ENCODE results near the gene RPS27A. TPM values are rescaled to one million over a fixed set of nuclear protein-coding genes. Genes with fewer than 3 reads are reported as not detected.

The RPS27A gene
- polyA plus RNA-seq, 1 donor from 2014 or later = 1,842 TPM

DNA sequence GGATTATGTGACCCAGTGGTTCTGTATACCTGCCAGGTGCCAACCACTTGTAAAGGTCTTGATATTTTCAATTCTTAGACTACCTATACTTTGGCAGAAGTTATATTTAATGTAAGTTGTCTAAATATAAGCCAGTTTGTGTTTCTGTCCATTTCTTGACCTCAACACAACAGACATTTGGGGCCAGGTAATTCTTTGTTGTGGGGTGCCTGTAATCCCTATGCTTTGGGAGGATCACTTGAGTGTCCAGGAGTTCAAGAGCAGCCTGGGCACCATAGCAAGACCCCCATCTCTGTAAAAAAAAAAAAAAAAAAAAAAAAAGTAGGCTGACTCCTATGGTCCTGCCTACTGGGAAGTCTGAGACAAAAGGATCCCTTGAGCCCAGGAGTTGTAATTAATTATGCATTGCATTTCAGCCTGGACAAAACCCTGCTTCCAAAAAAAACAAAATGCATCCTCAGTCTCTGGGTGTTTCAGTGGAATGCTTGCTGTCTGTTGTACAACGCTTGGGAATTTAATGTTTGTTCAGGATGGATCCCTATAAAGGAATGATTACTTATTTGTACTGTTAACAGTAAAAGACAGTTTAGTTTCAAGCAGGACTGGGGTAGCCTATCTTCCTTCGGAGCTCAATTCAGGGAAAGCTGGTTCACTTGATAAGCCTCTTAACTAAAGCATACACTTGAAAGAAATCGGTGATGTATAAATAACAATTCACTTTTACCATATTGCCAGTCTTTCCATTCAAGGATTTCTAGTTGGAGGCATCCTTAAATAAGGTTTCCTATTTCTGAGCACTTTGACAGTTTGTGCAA is 3.4 kb downstream of the RPS27A start:
- no peak overlapping the region for H3K27ac ChIP-seq (ENCODE audit: low read length)
- no peaks in the 10 kb centered on the region for H3K27me3 ChIP-seq (ENCODE audit: insufficient read depth, low read depth, low read length)
- no peak overlapping the region for H3K4me3 ChIP-seq (ENCODE audit: low read length)

DNA sequence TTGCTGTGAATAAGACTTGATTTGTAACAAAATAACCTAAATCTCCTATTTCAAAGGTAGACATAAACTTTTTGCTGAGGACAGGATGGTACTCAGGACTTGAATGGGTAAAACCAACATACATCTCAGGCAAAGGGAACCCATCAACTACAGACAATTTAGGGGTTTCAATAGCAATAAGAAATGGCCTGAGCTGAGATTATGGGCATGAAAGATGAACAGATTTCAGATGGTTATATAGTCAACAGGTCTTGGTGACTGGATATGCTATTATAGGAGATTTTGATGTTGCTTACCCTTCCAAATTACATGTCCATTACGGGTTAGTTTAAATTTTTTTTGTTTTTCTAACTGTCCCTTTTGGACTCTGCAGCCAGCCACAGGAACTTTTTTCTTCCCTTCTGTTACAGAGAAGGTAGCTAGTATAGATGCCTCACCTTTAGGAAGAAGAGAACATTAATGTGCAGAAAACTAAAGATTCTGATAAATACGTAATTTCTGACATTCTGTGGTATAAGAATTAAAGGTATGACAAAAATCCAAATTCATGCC is 4.6 kb downstream of the RPS27A start:
- Histone ChIP-seq H3F3A (ENCODE audit: insufficient read depth, low read length, poor library complexity, severe bottlenecking) (no peaks in the 10 kb centered on the region), H3K79me2 (replicated peaks; ENCODE audit: insufficient read depth, low read length) (peaks cover 16% of the 10 kb centered on the region), H4K20me1 (ENCODE audit: insufficient read depth) (no peaks in the 10 kb centered on the region), H3K27me3 (ENCODE audit: insufficient read depth, low read depth, low read length) (no peaks in the 10 kb centered on the region), H3K27ac (ENCODE audit: low read length) (no peak overlapping the region), H3K36me3 (ENCODE audit: insufficient read depth, low read length) (peaks cover 14% of the 10 kb centered on the region), H3K9ac (ENCODE audit: low read length) (no peak overlapping the region), H3K4me3 (ENCODE audit: low read length) (no peak overlapping the region), H2AFZ (ENCODE audit: low read depth, low read length) (no peak overlapping the region), H3K4me2 (ENCODE audit: low read length) (no peak overlapping the region), H3K9me3 (ENCODE audit: low read length) (no peaks in the 10 kb centered on the region), H3K9me2 (ENCODE audit: insufficient read depth, low read length) (no peaks in the 10 kb centered on the region)
- TF ChIP-seq SMC3 (conservative IDR thresholded peaks at IDR 0.05; ENCODE audit: poor library complexity) (no peak), EZH2 (IDR thresholded peaks at IDR 0.05; ENCODE audit: borderline replicate concordance, insufficient read depth, low read length, poor library complexity, severe bottlenecking) (no peak)

More for the DNA sequence above, 3.4 kb downstream of the RPS27A start:
- H3K9me3 ChIP-seq (ENCODE audit: low read length) = no peaks in the 10 kb centered on the region
- H3K4me2 ChIP-seq (ENCODE audit: low read length) = no peak overlapping the region
- H3F3A ChIP-seq (ENCODE audit: insufficient read depth, low read length, poor library complexity, severe bottlenecking) = no peaks in the 10 kb centered on the region
- no peak for TF ChIP-seq MXI1 (conservative IDR thresholded peaks at IDR 0.05; ENCODE audit: poor library complexity, severe bottlenecking)
- no peak for TF ChIP-seq EP300 (conservative IDR thresholded peaks at IDR 0.05; ENCODE audit: poor library complexity, severe bottlenecking)
- no peak for TF ChIP-seq POLR2AphosphoS5 (IDR thresholded peaks at IDR 0.05)
- no peak for TF ChIP-seq RAD21 (conservative IDR thresholded peaks at IDR 0.05)
- no peak for TF ChIP-seq EZH2 (IDR thresholded peaks at IDR 0.05; ENCODE audit: borderline replicate concordance, insufficient read depth, low read length, poor library complexity, severe bottlenecking)
- TF ChIP-seq, protein P1, sequence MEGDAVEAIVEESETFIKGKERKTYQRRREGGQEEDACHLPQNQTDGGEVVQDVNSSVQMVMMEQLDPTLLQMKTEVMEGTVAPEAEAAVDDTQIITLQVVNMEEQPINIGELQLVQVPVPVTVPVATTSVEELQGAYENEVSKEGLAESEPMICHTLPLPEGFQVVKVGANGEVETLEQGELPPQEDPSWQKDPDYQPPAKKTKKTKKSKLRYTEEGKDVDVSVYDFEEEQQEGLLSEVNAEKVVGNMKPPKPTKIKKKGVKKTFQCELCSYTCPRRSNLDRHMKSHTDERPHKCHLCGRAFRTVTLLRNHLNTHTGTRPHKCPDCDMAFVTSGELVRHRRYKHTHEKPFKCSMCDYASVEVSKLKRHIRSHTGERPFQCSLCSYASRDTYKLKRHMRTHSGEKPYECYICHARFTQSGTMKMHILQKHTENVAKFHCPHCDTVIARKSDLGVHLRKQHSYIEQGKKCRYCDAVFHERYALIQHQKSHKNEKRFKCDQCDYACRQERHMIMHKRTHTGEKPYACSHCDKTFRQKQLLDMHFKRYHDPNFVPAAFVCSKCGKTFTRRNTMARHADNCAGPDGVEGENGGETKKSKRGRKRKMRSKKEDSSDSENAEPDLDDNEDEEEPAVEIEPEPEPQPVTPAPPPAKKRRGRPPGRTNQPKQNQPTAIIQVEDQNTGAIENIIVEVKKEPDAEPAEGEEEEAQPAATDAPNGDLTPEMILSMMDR (IDR thresholded peaks at IDR 0.05; ENCODE audit: poor library complexity, severe bottlenecking) = no peak
- no peak for TF ChIP-seq SMC3 (conservative IDR thresholded peaks at IDR 0.05; ENCODE audit: poor library complexity)
- TF ChIP-seq TAF1 (IDR thresholded peaks at IDR 0.05; ENCODE audit: low read depth) = no peak
- no peak overlapping the region for H3K9ac ChIP-seq (ENCODE audit: low read length)
- H3K9me2 ChIP-seq (ENCODE audit: insufficient read depth, low read length) = no peaks in the 10 kb centered on the region
- peaks cover 14% of the 10 kb centered on the region for H3K36me3 ChIP-seq (ENCODE audit: insufficient read depth, low read length)
- H2AFZ ChIP-seq (ENCODE audit: low read depth, low read length) = no peak overlapping the region
- H4K20me1 ChIP-seq (ENCODE audit: insufficient read depth) = no peaks in the 10 kb centered on the region
- peaks cover 24% of the 10 kb centered on the region for H3K79me2 ChIP-seq (replicated peaks; ENCODE audit: insufficient read depth, low read length)

DNA sequence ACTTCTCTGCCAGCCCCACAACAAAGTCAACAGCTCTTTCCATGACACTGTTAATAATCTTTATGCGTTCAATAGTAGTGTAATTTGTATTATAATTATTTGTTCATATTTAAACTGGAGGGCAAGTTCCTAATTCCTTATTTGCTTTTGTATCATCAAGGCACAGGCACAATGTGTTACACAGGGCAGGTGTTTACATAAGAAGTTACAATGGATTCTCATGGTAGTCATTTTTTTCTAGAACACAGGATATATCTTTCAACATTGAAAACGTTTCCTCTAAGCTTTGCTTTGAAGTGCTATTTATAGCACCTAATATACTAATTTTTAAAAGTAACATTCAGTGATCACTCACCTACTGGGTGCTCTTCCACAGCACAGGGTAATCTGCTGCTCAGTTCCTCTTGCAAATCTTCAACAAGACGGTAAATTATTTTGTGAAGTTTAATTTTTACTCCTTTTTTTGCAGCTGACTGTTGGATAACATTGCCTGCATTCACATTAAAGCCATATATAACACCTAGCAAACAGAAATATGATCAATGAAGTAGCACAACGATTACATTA is 7.3 kb downstream of the RPS27A start:
- H3K36me3 ChIP-seq (ENCODE audit: insufficient read depth, low read length) = peaks cover 8% of the 10 kb centered on the region

More for the DNA sequence above, 7.3 kb downstream of the RPS27A start:
- Histone ChIP-seq H3K4me3 (ENCODE audit: low read length) (no peak overlapping the region), H3K9ac (ENCODE audit: low read length) (no peak overlapping the region), H3F3A (ENCODE audit: insufficient read depth, low read length, poor library complexity, severe bottlenecking) (no peaks in the 10 kb centered on the region), H4K20me1 (ENCODE audit: insufficient read depth) (no peaks in the 10 kb centered on the region), H3K27me3 (ENCODE audit: insufficient read depth, low read depth, low read length) (no peaks in the 10 kb centered on the region), H3K9me3 (ENCODE audit: low read length) (no peaks in the 10 kb centered on the region), H3K4me2 (ENCODE audit: low read length) (no peak overlapping the region), H3K9me2 (ENCODE audit: insufficient read depth, low read length) (no peaks in the 10 kb centered on the region), H2AFZ (ENCODE audit: low read depth, low read length) (no peak overlapping the region), H3K27ac (ENCODE audit: low read length) (no peak overlapping the region), H3K79me2 (replicated peaks; ENCODE audit: insufficient read depth, low read length) (no peaks in the 10 kb centered on the region)
- TF ChIP-seq RAD21 (conservative IDR thresholded peaks at IDR 0.05) = no peak
- no peak for TF ChIP-seq SMC3 (conservative IDR thresholded peaks at IDR 0.05; ENCODE audit: poor library complexity)
- TF ChIP-seq POLR2AphosphoS5 (IDR thresholded peaks at IDR 0.05) = no peak
- no peak for TF ChIP-seq MXI1 (conservative IDR thresholded peaks at IDR 0.05; ENCODE audit: poor library complexity, severe bottlenecking)
- TF ChIP-seq EP300 (conservative IDR thresholded peaks at IDR 0.05; ENCODE audit: poor library complexity, severe bottlenecking) = no peak
- TF ChIP-seq, protein P2, sequence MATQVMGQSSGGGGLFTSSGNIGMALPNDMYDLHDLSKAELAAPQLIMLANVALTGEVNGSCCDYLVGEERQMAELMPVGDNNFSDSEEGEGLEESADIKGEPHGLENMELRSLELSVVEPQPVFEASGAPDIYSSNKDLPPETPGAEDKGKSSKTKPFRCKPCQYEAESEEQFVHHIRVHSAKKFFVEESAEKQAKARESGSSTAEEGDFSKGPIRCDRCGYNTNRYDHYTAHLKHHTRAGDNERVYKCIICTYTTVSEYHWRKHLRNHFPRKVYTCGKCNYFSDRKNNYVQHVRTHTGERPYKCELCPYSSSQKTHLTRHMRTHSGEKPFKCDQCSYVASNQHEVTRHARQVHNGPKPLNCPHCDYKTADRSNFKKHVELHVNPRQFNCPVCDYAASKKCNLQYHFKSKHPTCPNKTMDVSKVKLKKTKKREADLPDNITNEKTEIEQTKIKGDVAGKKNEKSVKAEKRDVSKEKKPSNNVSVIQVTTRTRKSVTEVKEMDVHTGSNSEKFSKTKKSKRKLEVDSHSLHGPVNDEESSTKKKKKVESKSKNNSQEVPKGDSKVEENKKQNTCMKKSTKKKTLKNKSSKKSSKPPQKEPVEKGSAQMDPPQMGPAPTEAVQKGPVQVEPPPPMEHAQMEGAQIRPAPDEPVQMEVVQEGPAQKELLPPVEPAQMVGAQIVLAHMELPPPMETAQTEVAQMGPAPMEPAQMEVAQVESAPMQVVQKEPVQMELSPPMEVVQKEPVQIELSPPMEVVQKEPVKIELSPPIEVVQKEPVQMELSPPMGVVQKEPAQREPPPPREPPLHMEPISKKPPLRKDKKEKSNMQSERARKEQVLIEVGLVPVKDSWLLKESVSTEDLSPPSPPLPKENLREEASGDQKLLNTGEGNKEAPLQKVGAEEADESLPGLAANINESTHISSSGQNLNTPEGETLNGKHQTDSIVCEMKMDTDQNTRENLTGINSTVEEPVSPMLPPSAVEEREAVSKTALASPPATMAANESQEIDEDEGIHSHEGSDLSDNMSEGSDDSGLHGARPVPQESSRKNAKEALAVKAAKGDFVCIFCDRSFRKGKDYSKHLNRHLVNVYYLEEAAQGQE (IDR thresholded peaks at IDR 0.05; ENCODE audit: borderline replicate concordance) = no peak
- TF ChIP-seq EZH2 (IDR thresholded peaks at IDR 0.05; ENCODE audit: borderline replicate concordance, insufficient read depth, low read length, poor library complexity, severe bottlenecking) = no peak

Measured in neural cell (in vitro differentiated cells).